Osteoblast (primary cell): Measurements from ENCODE around the gene CDA. TPM values are rescaled to one million over a fixed set of nuclear protein-coding genes. Genes with fewer than 3 reads are reported as not detected.

Experiments
- DNase-seq: peaks from one replicate; pipeline ENCODE4 v3.0.0; 2011; ENCODE audit warnings: low spot score, mixed read lengths; ENCODE audit not compliant: insufficient read length; ENCODE audit errors: missing footprints
- H2AFZ ChIP-seq: 2 replicates; pipeline ENCODE4 v1.6.0; 2011; ENCODE audit warnings: mild to moderate bottlenecking, low read length
- H3K27ac ChIP-seq: 2 replicates; pipeline ENCODE4 v1.5.1; 2011; ENCODE audit warnings: mild to moderate bottlenecking, low read depth, low read length, moderate library complexity
- H3K27me3 ChIP-seq: 2 replicates; pipeline ENCODE4 v1.6.0; 2012; ENCODE audit warnings: mild to moderate bottlenecking, control low read depth, inconsistent platforms, low read length, moderate library complexity; ENCODE audit not compliant: insufficient read depth
- H3K36me3 ChIP-seq: 2 replicates; pipeline ENCODE4 v1.5.1; 2011; ENCODE audit warnings: mild to moderate bottlenecking, low read length, control low read depth, moderate library complexity; ENCODE audit not compliant: insufficient read depth
- H3K4me1 ChIP-seq: 2 replicates; pipeline ENCODE4 v1.5.1; 2011; ENCODE audit warnings: mild to moderate bottlenecking, low read length, control low read depth, moderate library complexity; ENCODE audit not compliant: insufficient read depth
- H3K4me2 ChIP-seq: 2 replicates; pipeline ENCODE4 v1.6.0; 2011; ENCODE audit warnings: mild to moderate bottlenecking, low read length; ENCODE audit not compliant: insufficient read depth
- H3K4me3 ChIP-seq: fragments of 200-600 bp; sonication (generic); 3 replicates; pipeline ENCODE4 v1.5.1; 2012; ENCODE audit warnings: mild to moderate bottlenecking, low read length, inconsistent platforms; ENCODE audit not compliant: insufficient read depth
- H3K79me2 ChIP-seq: 2 replicates; pipeline ENCODE4 v1.6.0; 2012; ENCODE audit warnings: mild to moderate bottlenecking, low read length, control low read depth, inconsistent platforms; ENCODE audit not compliant: insufficient read depth
- H3K9me3 ChIP-seq: 2 replicates; pipeline ENCODE4 v1.5.1; 2011; ENCODE audit warnings: low read depth, low read length, control low read depth
- H4K20me1 ChIP-seq: 2 replicates; pipeline ENCODE4 v1.6.0; 2012; ENCODE audit warnings: mild to moderate bottlenecking, low read length, control low read depth; ENCODE audit not compliant: insufficient read depth
- total RNA-seq: library from RNA; depleted of rRNA; stranded (reverse); fragments of >200 nt; gene quantifications from 2 replicates; pipeline ENCODE4 v1.2.3, GENCODE V29; 2012
- TF ChIP-seq, protein P1 (sequence below): IDR thresholded peaks from 2 replicates; pipeline ENCODE4 v1.5.1; 2011; ENCODE audit warnings: mild to moderate bottlenecking, low read depth, low read length, moderate library complexity; ENCODE audit errors: extremely low read depth

Gene CDA
- total RNA-seq, 1 donor: 1.1 TPM

DNA sequence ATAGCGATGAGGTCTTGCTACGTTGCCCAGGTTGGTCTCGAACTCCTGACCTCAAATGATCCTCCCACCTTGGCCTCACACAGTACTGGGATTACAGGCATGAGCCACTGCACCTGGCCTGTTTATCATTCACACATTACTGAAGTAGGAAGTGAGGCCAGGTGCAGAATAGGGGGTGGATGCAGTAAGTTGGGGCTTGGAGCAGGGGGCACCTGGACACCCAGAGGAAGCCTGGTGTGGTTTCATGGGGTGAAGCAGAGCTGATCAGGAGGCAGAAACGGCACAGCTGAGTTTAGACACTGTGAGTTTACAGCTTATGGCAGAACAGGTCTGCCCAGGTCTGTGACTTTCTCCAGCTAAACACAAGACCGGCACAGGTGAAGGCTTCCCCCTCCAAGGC is 4.9 kb downstream of the CDA start:
- Histone ChIP-seq H4K20me1 (no peaks in the 10 kb centered on the region), H3K4me2 (no peak overlapping the region), H3K27ac (no peak overlapping the region), H3K27me3 (no peaks in the 10 kb centered on the region), H3K9me3 (no peaks in the 10 kb centered on the region), H3K4me3 (no peak overlapping the region), H3K4me1 (peaks cover 20% of the 10 kb centered on the region), H3K36me3 (no peaks in the 10 kb centered on the region), H3K79me2 (no peaks in the 10 kb centered on the region), H2AFZ (no peak overlapping the region)
- DNase-seq: no peak
- TF ChIP-seq, protein P1, sequence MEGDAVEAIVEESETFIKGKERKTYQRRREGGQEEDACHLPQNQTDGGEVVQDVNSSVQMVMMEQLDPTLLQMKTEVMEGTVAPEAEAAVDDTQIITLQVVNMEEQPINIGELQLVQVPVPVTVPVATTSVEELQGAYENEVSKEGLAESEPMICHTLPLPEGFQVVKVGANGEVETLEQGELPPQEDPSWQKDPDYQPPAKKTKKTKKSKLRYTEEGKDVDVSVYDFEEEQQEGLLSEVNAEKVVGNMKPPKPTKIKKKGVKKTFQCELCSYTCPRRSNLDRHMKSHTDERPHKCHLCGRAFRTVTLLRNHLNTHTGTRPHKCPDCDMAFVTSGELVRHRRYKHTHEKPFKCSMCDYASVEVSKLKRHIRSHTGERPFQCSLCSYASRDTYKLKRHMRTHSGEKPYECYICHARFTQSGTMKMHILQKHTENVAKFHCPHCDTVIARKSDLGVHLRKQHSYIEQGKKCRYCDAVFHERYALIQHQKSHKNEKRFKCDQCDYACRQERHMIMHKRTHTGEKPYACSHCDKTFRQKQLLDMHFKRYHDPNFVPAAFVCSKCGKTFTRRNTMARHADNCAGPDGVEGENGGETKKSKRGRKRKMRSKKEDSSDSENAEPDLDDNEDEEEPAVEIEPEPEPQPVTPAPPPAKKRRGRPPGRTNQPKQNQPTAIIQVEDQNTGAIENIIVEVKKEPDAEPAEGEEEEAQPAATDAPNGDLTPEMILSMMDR: no peak

DNA sequence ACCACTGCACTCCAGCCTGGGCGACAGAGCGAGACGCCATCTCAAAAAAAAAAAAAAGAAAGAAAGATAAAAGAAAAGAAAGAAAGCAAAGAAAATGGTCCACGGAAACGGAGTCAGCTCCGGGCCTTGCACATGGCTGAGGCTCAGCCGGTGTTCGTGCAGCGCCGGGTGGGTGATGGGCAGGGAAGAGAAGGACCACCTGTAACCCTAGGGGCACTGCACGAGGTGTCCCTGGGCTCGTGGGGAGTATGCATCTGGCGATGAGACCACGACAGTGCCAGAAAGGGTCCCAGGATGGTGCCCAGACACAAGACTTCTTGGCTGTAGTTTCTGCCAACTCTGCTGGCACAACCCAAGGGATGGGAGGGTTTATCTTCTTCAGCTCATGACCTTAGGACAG is 5.8 kb downstream of the CDA start:
- Histone ChIP-seq H3K4me2 (no peak overlapping the region), H3K4me3 (no peak overlapping the region), H3K27me3 (no peaks in the 10 kb centered on the region), H2AFZ (no peak overlapping the region), H3K79me2 (no peaks in the 10 kb centered on the region), H3K36me3 (no peaks in the 10 kb centered on the region), H3K27ac (no peak overlapping the region), H3K4me1 (peaks cover 10% of the 10 kb centered on the region), H3K9me3 (no peaks in the 10 kb centered on the region), H4K20me1 (no peaks in the 10 kb centered on the region)
- peak; percentile 15 for DNase-seq
- TF ChIP-seq, protein P1: no peak

DNA sequence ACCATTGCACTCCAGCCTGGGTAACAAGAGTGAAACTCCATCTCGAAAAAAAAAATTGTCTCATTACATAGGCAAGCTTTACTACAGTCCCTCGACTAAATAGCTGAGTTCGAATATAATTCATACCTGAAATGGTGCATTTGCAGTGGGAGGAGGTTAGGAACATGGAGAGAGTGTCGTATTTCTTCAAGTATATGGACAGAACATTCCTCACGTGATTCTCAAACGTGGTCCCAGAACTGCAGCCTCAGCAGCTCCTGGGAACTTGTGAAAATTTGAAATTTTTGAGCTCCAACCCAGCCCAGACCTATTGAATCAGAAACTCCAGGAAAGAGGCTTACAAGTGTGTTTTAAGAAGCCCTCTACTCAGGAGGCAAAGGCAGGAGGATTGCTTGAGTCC is 7.2 kb downstream of the CDA start:
- H3K4me3 ChIP-seq: no peak overlapping the region
- DNase-seq: no peak
- no peaks in the 10 kb centered on the region for H3K27me3 ChIP-seq
- TF ChIP-seq, protein P1: no peak
- no peak overlapping the region for H3K27ac ChIP-seq
- no peaks in the 10 kb centered on the region for H3K36me3 ChIP-seq
- H3K9me3 ChIP-seq: no peaks in the 10 kb centered on the region
- no peaks in the 10 kb centered on the region for H4K20me1 ChIP-seq
- H3K4me2 ChIP-seq: no peak overlapping the region
- H3K79me2 ChIP-seq: no peaks in the 10 kb centered on the region
- no peak overlapping the region for H2AFZ ChIP-seq
- peaks cover 13% of the 10 kb centered on the region for H3K4me1 ChIP-seq

DNA sequence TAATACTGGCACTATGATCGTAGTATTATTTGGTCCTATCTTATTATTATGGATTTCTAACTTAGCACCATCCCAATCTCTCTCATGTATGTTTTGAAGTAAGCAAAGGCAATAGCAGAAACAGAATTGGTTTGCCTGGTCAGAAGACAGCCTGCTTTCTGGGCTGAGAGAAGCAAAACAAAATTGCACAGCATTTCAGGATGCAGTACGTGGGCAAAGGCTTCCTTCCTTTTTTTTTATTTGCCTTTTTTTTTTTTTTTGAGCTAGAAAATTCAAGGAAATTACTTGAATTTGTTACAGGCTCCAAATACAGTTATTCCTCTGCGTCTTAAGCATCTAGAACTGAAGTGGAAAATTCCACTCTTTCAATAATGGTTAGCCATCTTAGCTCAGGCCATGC is 8.8 kb downstream of the CDA start:
- no peak overlapping the region for H3K4me3 ChIP-seq
- no peaks in the 10 kb centered on the region for H3K79me2 ChIP-seq
- H3K36me3 ChIP-seq: no peaks in the 10 kb centered on the region
- no peak overlapping the region for H3K4me2 ChIP-seq
- H2AFZ ChIP-seq: no peak overlapping the region
- H3K9me3 ChIP-seq: no peaks in the 10 kb centered on the region
- H3K27me3 ChIP-seq: no peaks in the 10 kb centered on the region
- no peak for DNase-seq
- peaks cover 26% of the 10 kb centered on the region for H3K4me1 ChIP-seq
- TF ChIP-seq, protein P1: no peak
- no peak overlapping the region for H3K27ac ChIP-seq
- no peaks in the 10 kb centered on the region for H4K20me1 ChIP-seq
